H1 (cell line): ENCODE results near the gene CSH1.
"Not testable (repeated sequence)": the region's sequence is repeated elsewhere in the genome, so short reads cannot be mapped to it uniquely, and the experiment has no call there.

Experiments used
- CEBPB ChIP-seq: IDR thresholded peaks from 2 replicates; pipeline ENCODE4 v1.6.1; 2012; ENCODE audit warnings: low read depth, low read length
- CREB1 ChIP-seq: IDR thresholded peaks from 2 replicates; pipeline ENCODE4 v1.6.1; 2012; ENCODE audit warnings: inconsistent platforms
- CTCF ChIP-seq, 3 experiments: IDR thresholded peaks; 1 replicate in 2 of 3; 2 replicates in 1 of 3; pipeline versions ENCODE4 v1.5.1 to v1.6.1; 2011; ENCODE audit warnings: low read length in 3 of 3, mild to moderate bottlenecking in 3 of 3, inconsistent platforms in 2 of 3, low read depth in 1 of 3, moderate library complexity in 1 of 3; ENCODE audit not compliant: insufficient read depth in 1 of 3; ENCODE audit errors: control extremely low read depth in 1 of 3
- EZH2 ChIP-seq: fragments of 200-600 bp; sonication (generic); IDR thresholded peaks from 2 replicates; pipeline ENCODE4 v1.7.1; 2012; ENCODE audit warnings: low read depth, mild to moderate bottlenecking, moderate library complexity, low read length, inconsistent platforms; ENCODE audit not compliant: severe bottlenecking
- RAD21 ChIP-seq, 2 experiments: IDR thresholded peaks in 1 of 2; conservative IDR thresholded peaks in 1 of 2; 2 replicates each; pipeline ENCODE4 v1.6.1; 2011; ENCODE audit warnings: low read depth in 2 of 2, low read length in 2 of 2, improper control_type of control experiment in 1 of 2, inconsistent platforms in 1 of 2, mild to moderate bottlenecking in 1 of 2, moderate library complexity in 1 of 2
- SP1 ChIP-seq: IDR thresholded peaks from 2 replicates; pipeline ENCODE4 v1.6.1; 2011; ENCODE audit warnings: low read depth, low read length
- TAF1 ChIP-seq: IDR thresholded peaks from 2 replicates; pipeline ENCODE4 v1.6.1; 2011; ENCODE audit warnings: mild to moderate bottlenecking, low read depth, low read length
- TAF7 ChIP-seq: optimal IDR thresholded peaks from 2 replicates; pipeline ENCODE3; 2011; ENCODE audit warnings: low read depth, mild to moderate bottlenecking, inconsistent platforms, low read length, moderate library complexity, borderline replicate concordance
- TF ChIP-seq, protein P1 (sequence below): IDR thresholded peaks from 2 replicates; pipeline ENCODE4 v1.6.1; 2012; ENCODE audit warnings: low read length, inconsistent platforms

GRCh38 chr17:63889026-63889848 lies 7.1 kb downstream of the CSH1 start:
- not testable (repeated sequence) for TF ChIP-seq SP1, CEBPB, EZH2, CREB1, TAF7, TAF1
- TF ChIP-seq CTCF (IDR thresholded peaks at IDR 0.05; ENCODE audit: control extremely low read depth in 1 of 3, insufficient read depth in 1 of 3, low read depth in 1 of 3, low read length in 3 of 3) = peak; percentile 60 to 67 (median 66)
- TF ChIP-seq, protein P1, sequence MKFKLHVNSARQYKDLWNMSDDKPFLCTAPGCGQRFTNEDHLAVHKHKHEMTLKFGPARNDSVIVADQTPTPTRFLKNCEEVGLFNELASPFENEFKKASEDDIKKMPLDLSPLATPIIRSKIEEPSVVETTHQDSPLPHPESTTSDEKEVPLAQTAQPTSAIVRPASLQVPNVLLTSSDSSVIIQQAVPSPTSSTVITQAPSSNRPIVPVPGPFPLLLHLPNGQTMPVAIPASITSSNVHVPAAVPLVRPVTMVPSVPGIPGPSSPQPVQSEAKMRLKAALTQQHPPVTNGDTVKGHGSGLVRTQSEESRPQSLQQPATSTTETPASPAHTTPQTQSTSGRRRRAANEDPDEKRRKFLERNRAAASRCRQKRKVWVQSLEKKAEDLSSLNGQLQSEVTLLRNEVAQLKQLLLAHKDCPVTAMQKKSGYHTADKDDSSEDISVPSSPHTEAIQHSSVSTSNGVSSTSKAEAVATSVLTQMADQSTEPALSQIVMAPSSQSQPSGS = not testable (repeated sequence)
- peak; percentile 46 to 58 for TF ChIP-seq RAD21 (IDR thresholded peaks at IDR 0.05 in 1 of 2, conservative IDR thresholded peaks at IDR 0.05 in 1 of 2; ENCODE audit: low read depth in 2 of 2, low read length in 2 of 2)
